ENCODE measurements around the gene UNG. TPM values are rescaled to one million over a fixed set of nuclear protein-coding genes. Genes with fewer than 3 reads are reported as not detected.

UNG gene
- polyA plus RNA-seq, 2 of the 4 experiments (the other 2 are of a cell fraction) = 55.6 to 77.6 TPM

GRCh38 chr12:109157986-109158385, 60.6 kb downstream of the UNG start:
- DNase-seq (ENCODE audit: low read depth in 1 of 2, low spot score in 1 of 2) = no peak
- FAIRE-seq = no peak
- H3K4me2 ChIP-seq = no peak overlapping the region
- no peak for ATAC-seq
- H3K4me3 ChIP-seq = no peak overlapping the region
- WGBS (ENCODE audit: missing lambda C conversion rate) = 70% methylated on average over 5 of the region's 5 CpGs
- ChIA-PET CTCF (interaction anchor here (0.7 kb wide), 1 partner anchor 33 kb away, joined by 3 read pairs; no protein-coding TSS in a partner anchor), POLR2A (no interaction called here)
- H3K4me1 ChIP-seq = peaks cover 6% of the 10 kb centered on the region; the same call in 2 of the 3 replicates
- H3K27ac ChIP-seq = no peak overlapping the region
- H3K9me3 ChIP-seq = no peaks in the 10 kb centered on the region
- no peak for TF ChIP-seq SMC3 (IDR thresholded peaks at IDR 0.05)
- TF ChIP-seq CEBPB (IDR thresholded peaks at IDR 0.05) = no peak
- TF ChIP-seq HOXB13 (CRISPR knock-in tag; IDR thresholded peaks at IDR 0.05; ENCODE audit: low read depth) = no peak
- TF ChIP-seq KDM5A (IDR thresholded peaks at IDR 0.05) = no peak
- no peak for TF ChIP-seq BCL3 (IDR thresholded peaks at IDR 0.05)
- TF ChIP-seq HDAC2 (IDR thresholded peaks at IDR 0.05) = no peak
- no peak for TF ChIP-seq FOSL2 (IDR thresholded peaks at IDR 0.05)
- no peak for TF ChIP-seq FOSL2 (CRISPR knock-in tag; IDR thresholded peaks at IDR 0.05)
- no peak for TF ChIP-seq CHD4 (IDR thresholded peaks at IDR 0.05; ENCODE audit: borderline replicate concordance)
- no peak for TF ChIP-seq RFX5 (IDR thresholded peaks at IDR 0.05)
- TF ChIP-seq MAFK (IDR thresholded peaks at IDR 0.05; ENCODE audit: partially characterized antibody) = no peak
- no peak for TF ChIP-seq TFCP2L1 (CRISPR knock-in tag; IDR thresholded peaks at IDR 0.05)
- TF ChIP-seq NFE2L2 (conservative IDR thresholded peaks at IDR 0.05; ENCODE audit: low read length) = no peak
- no peak for TF ChIP-seq ZFP36 (IDR thresholded peaks at IDR 0.05; ENCODE audit: borderline replicate concordance, partially characterized antibody)
- no peak for TF ChIP-seq HOXA7 (CRISPR knock-in tag; IDR thresholded peaks at IDR 0.05)

- no peak for FAIRE-seq
- H3K27ac ChIP-seq = no peak overlapping the region
- no peak for ATAC-seq
- H3K4me2 ChIP-seq = no peak overlapping the region
- TF ChIP-seq HEYL (CRISPR knock-in tag; IDR thresholded peaks at IDR 0.05) = no peak
- TF ChIP-seq RFX5 (IDR thresholded peaks at IDR 0.05) = no peak
- no peak for TF ChIP-seq MAFK (IDR thresholded peaks at IDR 0.05; ENCODE audit: partially characterized antibody)
- no peak for TF ChIP-seq USF2 (IDR thresholded peaks at IDR 0.05)
- TF ChIP-seq BHLHE40 (IDR thresholded peaks at IDR 0.05; ENCODE audit: low read depth, low read length) = no peak
- no peak for TF ChIP-seq EHMT2 (IDR thresholded peaks at IDR 0.05; ENCODE audit: low read depth)
- TF ChIP-seq HMGXB4 (CRISPR knock-in tag; IDR thresholded peaks at IDR 0.05; ENCODE audit: borderline replicate concordance) = no peak
- TF ChIP-seq RARB (CRISPR knock-in tag; IDR thresholded peaks at IDR 0.05) = no peak
- TF ChIP-seq PHF8 (IDR thresholded peaks at IDR 0.05; ENCODE audit: borderline replicate concordance, low read depth) = no peak
- TF ChIP-seq NFE2L2 (conservative IDR thresholded peaks at IDR 0.05; ENCODE audit: low read length) = no peak
- TF ChIP-seq TFCP2L1 (CRISPR knock-in tag; IDR thresholded peaks at IDR 0.05) = no peak
- TF ChIP-seq HOXB5 (CRISPR knock-in tag; IDR thresholded peaks at IDR 0.05) = no peak
- no peak for TF ChIP-seq ZFP36 (IDR thresholded peaks at IDR 0.05; ENCODE audit: borderline replicate concordance, partially characterized antibody)
- TF ChIP-seq SREBF2 (IDR thresholded peaks at IDR 0.05) = no peak
- no peak for TF ChIP-seq RAD21 (conservative IDR thresholded peaks at IDR 0.05 in 1 of 2, IDR thresholded peaks at IDR 0.05 in 1 of 2)
- no peak for TF ChIP-seq KDM1A (IDR thresholded peaks at IDR 0.05; ENCODE audit: low read depth)
- TF ChIP-seq JUNB (IDR thresholded peaks at IDR 0.05) = no peak
- TF ChIP-seq HDAC2 (IDR thresholded peaks at IDR 0.05) = no peak
- TF ChIP-seq CHD2 (IDR thresholded peaks at IDR 0.05; ENCODE audit: low read length, partially characterized antibody) = no peak
- ChIA-PET CTCF (interaction anchor here (0.9 kb wide), 1 partner anchor 14 kb away, joined by 4 read pairs; no protein-coding TSS in a partner anchor), POLR2A (no interaction called here)
- no peak for DNase-seq (ENCODE audit: low read depth in 1 of 2, low spot score in 1 of 2)
- 91% methylated on average over 7 of the region's 7 CpGs for WGBS (ENCODE audit: missing lambda C conversion rate)
- H3K4me1 ChIP-seq = peaks cover 3% of the 10 kb centered on the region; the same call in 2 of the 3 replicates
- no peak overlapping the region for H3K4me3 ChIP-seq
- no peaks in the 10 kb centered on the region for H3K9me3 ChIP-seq
Measured at GRCh38 chr12:109160433-109160832, 63.0 kb downstream of the UNG start.

Data from A549 (cell line).